Lower lobe of right lung (tissue), 2 donors: Measurements from ENCODE around the gene OSM. TPM values are rescaled to one million over a fixed set of nuclear protein-coding genes. Genes with fewer than 3 reads are reported as not detected.
A peak's percentile ranks its signal among the peaks of the same experiment; 100 is the strongest.

Experiments
- ATAC-seq, 2 donors: fragments of 200-7000 bp; cut with Tn5 transposase; one replicate each; pipeline ENCODE4 v1.9.1; 2020 to 2022; ENCODE audit warnings: mild to moderate bottlenecking in 2 of 2, moderate library complexity in 2 of 2
- DNase-seq: peaks from one replicate; pipeline ENCODE4 v3.0.0-alpha.2; 2020
- H3K27ac ChIP-seq: fragments of 200-600 bp; one replicate; pipeline ENCODE4 v1.8.0; 2022
- H3K27me3 ChIP-seq: fragments of 200-600 bp; one replicate; pipeline ENCODE4 v1.8.0; 2022; ENCODE audit warnings: low read depth
- H3K36me3 ChIP-seq: fragments of 200-600 bp; one replicate; pipeline ENCODE4 v1.8.0; 2022; ENCODE audit warnings: mild to moderate bottlenecking
- H3K4me1 ChIP-seq: fragments of 200-600 bp; one replicate; pipeline ENCODE4 v1.8.0; 2022
- H3K4me3 ChIP-seq: fragments of 200-600 bp; one replicate; pipeline ENCODE4 v1.8.0; 2022; ENCODE audit warnings: mild to moderate bottlenecking
- H3K9me3 ChIP-seq: fragments of 200-600 bp; one replicate; pipeline ENCODE4 v1.8.0; 2022
- intact Hi-C: fragments of 100-400 bp; cut with DNase I; formaldehyde crosslinking; loops from one replicate; pipeline ENCODE4 v1.11.0; 2022
- total RNA-seq: library from RNA; stranded (reverse); fragmentation: NEBNext Ultra II Directional; extraction: Animal tissue kit (Norgen Biotek cat#: 25700); gene quantifications from one replicate; pipeline ENCODE4 v1.2.1, GENCODE V29; 2021
- TF ChIP-seq, protein P1 (sequence below): fragments of 200-600 bp; IDR thresholded peaks from one replicate; pipeline ENCODE4 v1.8.0; 2022; ENCODE audit warnings: antibody characterized with exemption, mild to moderate bottlenecking
- donor health status: DM: no; HTN: yes; CAD: no; lungs with severe emphysema.

The OSM gene
- total RNA-seq, 1 donor from 2014 or later: 1.1 TPM

DNA sequence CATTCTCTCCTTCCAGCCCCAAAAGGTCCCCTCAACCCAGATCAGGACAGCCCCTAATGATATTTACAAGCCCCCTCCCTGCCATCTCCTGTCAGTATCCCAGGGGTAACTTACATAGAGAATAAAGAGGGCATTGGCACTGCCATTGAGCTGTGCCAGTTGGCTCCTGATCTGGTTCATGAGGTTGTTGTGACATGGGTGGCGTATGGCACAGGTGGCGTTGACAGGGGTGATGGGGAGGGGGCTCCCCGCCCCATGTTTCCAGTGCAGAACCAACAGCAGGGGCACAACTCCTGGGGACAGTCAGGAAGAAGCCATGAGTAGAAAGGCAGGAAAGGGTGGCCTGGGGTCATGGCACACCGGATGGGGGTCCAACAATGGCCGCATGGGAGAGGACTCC lies 22.0 kb downstream of the OSM start:
- Histone ChIP-seq H3K4me1 (peaks cover 26% of the 10 kb centered on the region), H3K4me3 (no peak overlapping the region), H3K27me3 (peaks cover 25% of the 10 kb centered on the region), H3K27ac (no peak overlapping the region), H3K9me3 (no peaks in the 10 kb centered on the region), H3K36me3 (no peaks in the 10 kb centered on the region)
- TF ChIP-seq, protein P1, sequence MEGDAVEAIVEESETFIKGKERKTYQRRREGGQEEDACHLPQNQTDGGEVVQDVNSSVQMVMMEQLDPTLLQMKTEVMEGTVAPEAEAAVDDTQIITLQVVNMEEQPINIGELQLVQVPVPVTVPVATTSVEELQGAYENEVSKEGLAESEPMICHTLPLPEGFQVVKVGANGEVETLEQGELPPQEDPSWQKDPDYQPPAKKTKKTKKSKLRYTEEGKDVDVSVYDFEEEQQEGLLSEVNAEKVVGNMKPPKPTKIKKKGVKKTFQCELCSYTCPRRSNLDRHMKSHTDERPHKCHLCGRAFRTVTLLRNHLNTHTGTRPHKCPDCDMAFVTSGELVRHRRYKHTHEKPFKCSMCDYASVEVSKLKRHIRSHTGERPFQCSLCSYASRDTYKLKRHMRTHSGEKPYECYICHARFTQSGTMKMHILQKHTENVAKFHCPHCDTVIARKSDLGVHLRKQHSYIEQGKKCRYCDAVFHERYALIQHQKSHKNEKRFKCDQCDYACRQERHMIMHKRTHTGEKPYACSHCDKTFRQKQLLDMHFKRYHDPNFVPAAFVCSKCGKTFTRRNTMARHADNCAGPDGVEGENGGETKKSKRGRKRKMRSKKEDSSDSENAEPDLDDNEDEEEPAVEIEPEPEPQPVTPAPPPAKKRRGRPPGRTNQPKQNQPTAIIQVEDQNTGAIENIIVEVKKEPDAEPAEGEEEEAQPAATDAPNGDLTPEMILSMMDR: no peak
- DNase-seq: no peak
- intact Hi-C loops: no loop called here
- no peak for ATAC-seq

GRCh38 chr22:30244066-30244465 lies 22.6 kb downstream of the OSM start:
- Histone ChIP-seq H3K4me1 (peaks cover 26% of the 10 kb centered on the region), H3K27ac (no peak overlapping the region)

GRCh38 chr22:30243661-30244060 lies 23.0 kb downstream of the OSM start:
- peaks cover 25% of the 10 kb centered on the region for H3K27me3 ChIP-seq
- H3K4me3 ChIP-seq: no peak overlapping the region
- no peaks in the 10 kb centered on the region for H3K9me3 ChIP-seq
- DNase-seq: no peak
- ATAC-seq: no peak
- TF ChIP-seq, protein P1: no peak
- intact Hi-C loops: no loop called here
- peaks cover 26% of the 10 kb centered on the region for H3K4me1 ChIP-seq
- no peak overlapping the region for H3K27ac ChIP-seq
- H3K36me3 ChIP-seq: no peaks in the 10 kb centered on the region

More at GRCh38 chr22:30244066-30244465, 22.6 kb downstream of the OSM start:
- DNase-seq (no peak), ATAC-seq (no peak)
- Histone ChIP-seq H3K27me3 (peaks cover 25% of the 10 kb centered on the region), H3K9me3 (no peaks in the 10 kb centered on the region), H3K36me3 (no peaks in the 10 kb centered on the region), H3K4me3 (no peak overlapping the region)
- TF ChIP-seq, protein P1: no peak
- intact Hi-C loops: no loop called here

GRCh38 chr22:30241576-30242371 lies 24.9 kb downstream of the OSM start:
- TF ChIP-seq, protein P1: no peak
- no peak for DNase-seq
- no peaks in the 10 kb centered on the region for H3K36me3 ChIP-seq
- intact Hi-C loops: no loop called here
- peaks cover 14% of the 10 kb centered on the region for H3K27me3 ChIP-seq
- H3K4me1 ChIP-seq: peaks cover 20% of the 10 kb centered on the region
- H3K27ac ChIP-seq: peak overlapping the region; percentile 11
- ATAC-seq: no peak
- no peaks in the 10 kb centered on the region for H3K9me3 ChIP-seq
- H3K4me3 ChIP-seq: no peak overlapping the region

DNA sequence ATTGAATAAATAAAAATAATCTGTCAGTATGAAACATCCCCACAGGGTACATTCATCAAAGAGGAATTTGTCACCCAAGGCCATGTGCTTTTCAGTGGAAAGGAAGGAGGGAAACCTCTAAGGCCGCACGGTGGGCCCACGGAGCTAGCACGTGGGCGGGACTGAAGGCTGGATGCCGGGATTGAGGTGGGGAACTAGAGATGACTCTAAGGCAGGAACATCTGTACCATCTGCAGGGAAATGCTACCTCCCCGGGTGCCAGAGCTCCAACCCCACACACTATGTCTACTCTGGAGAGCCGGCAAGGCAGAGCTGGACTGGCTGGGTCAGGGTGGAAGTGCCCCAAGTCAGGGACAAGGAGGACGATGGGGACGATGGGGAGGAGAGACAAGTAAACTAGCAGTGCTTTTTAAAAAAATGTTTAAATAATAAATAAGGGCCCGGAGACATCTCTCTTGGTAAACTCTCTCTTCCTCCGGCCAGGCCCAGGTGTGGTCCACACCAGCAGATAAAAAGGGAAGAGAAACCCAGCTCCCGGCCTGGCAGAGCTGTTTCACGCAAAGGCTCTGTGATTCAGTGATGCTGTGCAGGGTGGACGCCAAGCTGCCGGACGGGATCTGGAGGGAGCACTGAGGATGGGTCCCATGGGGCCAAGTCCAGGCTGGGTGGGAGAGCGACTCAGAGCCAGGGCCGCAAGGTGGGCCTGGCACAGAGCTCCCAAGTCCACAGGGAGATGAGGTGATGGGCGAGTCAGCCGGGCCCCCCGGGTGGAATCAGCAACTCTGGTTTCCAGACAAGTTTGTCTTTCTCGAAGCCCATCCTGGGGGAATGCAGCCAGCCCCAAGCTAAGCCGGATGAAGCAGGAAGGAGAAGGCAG lies 25.9 kb downstream of the OSM start:
- Histone ChIP-seq H3K4me1 (peaks cover 15% of the 10 kb centered on the region), H3K9me3 (no peaks in the 10 kb centered on the region), H3K36me3 (no peaks in the 10 kb centered on the region), H3K4me3 (no peak overlapping the region), H3K27me3 (peaks cover 7% of the 10 kb centered on the region), H3K27ac (no peak overlapping the region)
- TF ChIP-seq, protein P1: no peak
- no peak for ATAC-seq
- intact Hi-C loops: no loop called here
- DNase-seq: no peak
